DND-41 (cell line): ENCODE results near the gene KCTD14.

ENCODE experiments used
- ATAC-seq: fragments of 200-7000 bp; cut with Tn5 transposase; 3 replicates; pipeline ENCODE4 v1.9.1; 2021; ENCODE audit warnings: low read depth; ENCODE audit not compliant: insufficient read depth
- DNase-seq: peaks from one replicate; pipeline ENCODE4 v3.0.0-alpha.2; 2020
- H2AFZ ChIP-seq: 2 replicates; pipeline ENCODE4 v1.6.0; 2012; ENCODE audit warnings: low read depth, low read length
- H3K27ac ChIP-seq: 2 replicates; pipeline ENCODE4 v1.5.1; 2012; ENCODE audit warnings: low read length, inconsistent platforms
- H3K27me3 ChIP-seq: fragments of 200-600 bp; sonication (generic); 2 replicates; pipeline ENCODE4 v1.6.0; 2012; ENCODE audit warnings: low read length, mild to moderate bottlenecking, inconsistent platforms; ENCODE audit not compliant: insufficient read depth, poor library complexity
- H3K36me3 ChIP-seq: 2 replicates; pipeline ENCODE4 v1.5.1; 2012; ENCODE audit warnings: low read length, inconsistent platforms; ENCODE audit not compliant: insufficient read depth
- H3K4me1 ChIP-seq: 2 replicates; pipeline ENCODE4 v1.5.1; 2012; ENCODE audit warnings: mild to moderate bottlenecking, low read length; ENCODE audit not compliant: insufficient read depth
- H3K4me2 ChIP-seq: 2 replicates; pipeline ENCODE4 v1.6.0; 2012; ENCODE audit warnings: mild to moderate bottlenecking, moderate library complexity, low read length, inconsistent platforms; ENCODE audit not compliant: insufficient read depth
- H3K4me3 ChIP-seq, 2 experiments: fragments of 200-600 bp in 1 of 2; shearing (Covaris generic) in 1 of 2; 2 replicates each; pipeline ENCODE4 v1.5.1; 2012 to 2016; ENCODE audit warnings: inconsistent platforms in 2 of 2, low read length in 2 of 2, mild to moderate bottlenecking in 2 of 2, low read depth in 1 of 2, moderate library complexity in 1 of 2
- H3K79me2 ChIP-seq: 2 replicates; pipeline ENCODE4 v1.6.0; 2012; ENCODE audit warnings: low read length, inconsistent platforms; ENCODE audit not compliant: insufficient read depth
- H3K9ac ChIP-seq: 2 replicates; pipeline ENCODE4 v1.6.0; 2012; ENCODE audit warnings: low read depth, mild to moderate bottlenecking, inconsistent platforms, low read length, moderate library complexity
- H3K9me3 ChIP-seq: 2 replicates; pipeline ENCODE4 v1.5.1; 2012; ENCODE audit warnings: low read length, moderate library complexity, mild to moderate bottlenecking, inconsistent platforms; ENCODE audit not compliant: insufficient read depth, severe bottlenecking
- H4K20me1 ChIP-seq: 2 replicates; pipeline ENCODE4 v1.6.0; 2012; ENCODE audit warnings: low read length; ENCODE audit not compliant: insufficient read depth
- EZH2 ChIP-seq: IDR thresholded peaks from 3 replicates; pipeline ENCODE4 v1.6.1; 2012; ENCODE audit warnings: borderline replicate concordance, low read depth, mild to moderate bottlenecking, moderate library complexity, low read length, inconsistent platforms; ENCODE audit not compliant: severe bottlenecking
- TF ChIP-seq, protein P1 (sequence below): IDR thresholded peaks from 2 replicates; pipeline ENCODE4 v1.5.1; 2012; ENCODE audit warnings: borderline replicate concordance, low read length, moderate library complexity, mild to moderate bottlenecking; ENCODE audit not compliant: poor library complexity, severe bottlenecking; ENCODE audit errors: extremely low read depth

The KCTD14 gene

DNA sequence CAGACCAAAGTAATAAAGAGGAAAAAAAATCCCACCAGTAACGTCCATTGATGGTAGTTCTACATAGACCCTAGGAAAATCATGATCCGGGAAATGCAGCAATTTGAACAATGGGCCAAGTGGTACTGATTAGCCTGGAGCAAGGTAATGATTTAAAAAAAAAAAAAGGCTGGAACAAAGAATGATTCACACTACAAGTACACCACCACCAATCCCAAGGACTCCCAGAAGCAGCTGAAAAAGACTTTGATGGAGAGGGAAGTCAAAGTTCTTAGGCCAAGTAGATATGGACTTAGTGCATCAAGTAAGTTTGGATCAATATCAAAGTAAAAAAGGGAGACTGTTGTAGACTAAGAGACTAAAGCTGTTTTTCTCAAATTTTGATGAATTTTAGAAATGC lies 11.8 kb downstream of the KCTD14 start:
- no peaks in the 10 kb centered on the region for H3K9me3 ChIP-seq
- DNase-seq = no peak
- H2AFZ ChIP-seq = no peak overlapping the region
- H3K4me3 ChIP-seq = no peak overlapping the region
- no peaks in the 10 kb centered on the region for H3K27me3 ChIP-seq
- TF ChIP-seq EZH2 = no peak
- TF ChIP-seq, protein P1, sequence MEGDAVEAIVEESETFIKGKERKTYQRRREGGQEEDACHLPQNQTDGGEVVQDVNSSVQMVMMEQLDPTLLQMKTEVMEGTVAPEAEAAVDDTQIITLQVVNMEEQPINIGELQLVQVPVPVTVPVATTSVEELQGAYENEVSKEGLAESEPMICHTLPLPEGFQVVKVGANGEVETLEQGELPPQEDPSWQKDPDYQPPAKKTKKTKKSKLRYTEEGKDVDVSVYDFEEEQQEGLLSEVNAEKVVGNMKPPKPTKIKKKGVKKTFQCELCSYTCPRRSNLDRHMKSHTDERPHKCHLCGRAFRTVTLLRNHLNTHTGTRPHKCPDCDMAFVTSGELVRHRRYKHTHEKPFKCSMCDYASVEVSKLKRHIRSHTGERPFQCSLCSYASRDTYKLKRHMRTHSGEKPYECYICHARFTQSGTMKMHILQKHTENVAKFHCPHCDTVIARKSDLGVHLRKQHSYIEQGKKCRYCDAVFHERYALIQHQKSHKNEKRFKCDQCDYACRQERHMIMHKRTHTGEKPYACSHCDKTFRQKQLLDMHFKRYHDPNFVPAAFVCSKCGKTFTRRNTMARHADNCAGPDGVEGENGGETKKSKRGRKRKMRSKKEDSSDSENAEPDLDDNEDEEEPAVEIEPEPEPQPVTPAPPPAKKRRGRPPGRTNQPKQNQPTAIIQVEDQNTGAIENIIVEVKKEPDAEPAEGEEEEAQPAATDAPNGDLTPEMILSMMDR = no peak
- H4K20me1 ChIP-seq = no peaks in the 10 kb centered on the region
- ATAC-seq = no peak
- H3K4me1 ChIP-seq = no peaks in the 10 kb centered on the region
- no peaks in the 10 kb centered on the region for H3K79me2 ChIP-seq
- no peaks in the 10 kb centered on the region for H3K36me3 ChIP-seq
- no peak overlapping the region for H3K9ac ChIP-seq
- H3K27ac ChIP-seq = no peak overlapping the region
- no peak overlapping the region for H3K4me2 ChIP-seq

DNA sequence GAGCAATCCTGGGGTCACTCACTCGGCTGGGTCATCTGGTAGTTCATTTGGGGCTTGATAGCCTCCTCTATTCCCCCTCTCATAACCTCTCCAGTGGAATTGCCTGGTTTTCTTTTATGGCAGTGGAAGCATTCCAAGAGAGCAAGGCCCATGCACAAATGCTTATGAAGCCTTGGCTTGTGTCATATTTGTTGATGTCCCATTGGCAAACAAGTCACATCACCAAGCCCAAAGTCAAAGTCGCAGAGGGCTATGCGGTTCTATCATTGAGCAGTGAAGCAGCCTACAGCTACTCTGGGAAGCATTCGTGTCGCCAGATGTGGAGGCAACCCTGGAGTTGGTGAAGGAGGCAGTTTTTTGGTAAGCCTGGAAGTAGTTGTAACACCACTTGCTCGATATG lies 12.3 kb downstream of the KCTD14 start:
- TF ChIP-seq EZH2 = no peak
- TF ChIP-seq, protein P1 = no peak
- no peak overlapping the region for H3K4me2 ChIP-seq
- H2AFZ ChIP-seq = no peak overlapping the region
- H3K9ac ChIP-seq = no peak overlapping the region
- ATAC-seq (no peak), DNase-seq (no peak)
- H4K20me1 ChIP-seq = no peaks in the 10 kb centered on the region
- no peaks in the 10 kb centered on the region for H3K79me2 ChIP-seq
- no peaks in the 10 kb centered on the region for H3K27me3 ChIP-seq
- H3K9me3 ChIP-seq = no peaks in the 10 kb centered on the region
- no peak overlapping the region for H3K4me3 ChIP-seq
- H3K36me3 ChIP-seq = no peaks in the 10 kb centered on the region
- H3K27ac ChIP-seq = no peak overlapping the region
- no peaks in the 10 kb centered on the region for H3K4me1 ChIP-seq

DNA sequence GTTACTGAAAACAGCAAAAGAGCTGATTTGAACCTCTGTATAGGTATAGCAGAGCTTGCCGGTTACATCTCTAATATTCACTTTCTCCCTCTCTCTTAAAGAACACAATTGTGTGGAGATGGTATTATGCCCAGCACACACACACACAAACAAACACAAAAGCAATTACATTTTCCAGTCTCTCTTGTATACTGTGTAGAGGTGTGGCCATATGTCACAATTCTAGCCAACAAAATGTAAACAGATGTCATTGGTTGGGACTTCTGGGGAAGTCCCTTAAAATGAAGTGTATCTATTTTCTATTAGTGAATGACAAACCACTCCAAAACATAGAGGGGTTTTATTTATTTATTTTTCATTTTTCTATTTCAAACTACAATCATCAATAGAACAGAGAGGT lies 12.8 kb downstream of the KCTD14 start:
- TF ChIP-seq, protein P1 = no peak
- TF ChIP-seq EZH2 = no peak
- Histone ChIP-seq H3K27ac (no peak overlapping the region), H3K4me3 (no peak overlapping the region), H3K27me3 (no peaks in the 10 kb centered on the region), H3K4me1 (no peaks in the 10 kb centered on the region), H3K4me2 (no peak overlapping the region), H3K79me2 (no peaks in the 10 kb centered on the region), H2AFZ (no peak overlapping the region), H3K9me3 (no peaks in the 10 kb centered on the region), H4K20me1 (no peaks in the 10 kb centered on the region), H3K36me3 (no peaks in the 10 kb centered on the region), H3K9ac (no peak overlapping the region)
- no peak for ATAC-seq
- no peak for DNase-seq

DNA sequence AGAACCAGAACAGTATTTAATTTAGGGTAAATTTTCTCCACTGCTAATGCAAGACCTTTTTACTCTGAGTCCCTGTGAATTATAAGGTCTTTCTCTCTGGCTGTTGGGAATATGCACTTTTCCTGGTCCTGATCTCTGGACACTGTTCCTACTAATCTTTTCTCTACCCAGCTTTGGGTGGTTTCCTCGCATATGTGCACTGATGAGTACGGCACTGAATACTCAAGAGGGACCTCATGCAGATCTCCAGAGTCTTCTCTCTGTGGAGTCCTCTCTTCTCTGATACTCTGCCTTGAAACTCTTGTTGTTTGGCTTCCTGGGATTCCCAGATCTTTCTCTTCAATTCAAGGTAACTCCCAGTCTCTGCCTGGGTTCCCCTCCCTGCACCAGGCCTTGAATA lies 14.0 kb downstream of the KCTD14 start:
- Histone ChIP-seq H3K9me3 (no peaks in the 10 kb centered on the region), H3K27me3 (no peaks in the 10 kb centered on the region), H3K4me1 (no peaks in the 10 kb centered on the region), H3K4me2 (no peak overlapping the region), H4K20me1 (no peaks in the 10 kb centered on the region), H3K36me3 (no peaks in the 10 kb centered on the region), H3K79me2 (no peaks in the 10 kb centered on the region), H2AFZ (no peak overlapping the region), H3K4me3 (no peak overlapping the region), H3K27ac (no peak overlapping the region), H3K9ac (no peak overlapping the region)
- TF ChIP-seq, protein P1 = no peak
- no peak for TF ChIP-seq EZH2
- DNase-seq = no peak
- no peak for ATAC-seq
